KMS-11 (cell line): Measurements from ENCODE around the gene SAXO2.
"Not testable (repeated sequence)": the region's sequence is repeated elsewhere in the genome, so short reads cannot be mapped to it uniquely, and the experiment has no call there.

Source experiments
- H2AFZ ChIP-seq: fragments of 200-600 bp; sonication (generic); 2 replicates; pipeline ENCODE4 v1.6.1; 2016; ENCODE audit warnings: antibody characterized with exemption, mixed run types, low read depth
- H3K27ac ChIP-seq: fragments of 200-600 bp; sonication (generic); 2 replicates; pipeline ENCODE4 v1.6.1; 2016; ENCODE audit warnings: mild to moderate bottlenecking, mixed run types
- H3K27me3 ChIP-seq: fragments of 200-600 bp; sonication (generic); 2 replicates; pipeline ENCODE4 v1.6.1; 2017; ENCODE audit warnings: mild to moderate bottlenecking, low read depth, mixed run types, moderate library complexity; ENCODE audit not compliant: insufficient read depth
- H3K36me3 ChIP-seq: fragments of 200-600 bp; sonication (generic); 2 replicates; pipeline ENCODE4 v1.6.1; 2017; ENCODE audit warnings: mild to moderate bottlenecking, mixed run types; ENCODE audit not compliant: insufficient read depth
- H3K4me1 ChIP-seq: fragments of 200-600 bp; sonication (generic); 2 replicates; pipeline ENCODE4 v1.6.1; 2016; ENCODE audit warnings: mild to moderate bottlenecking, low read depth, mixed run types; ENCODE audit not compliant: poor library complexity, severe bottlenecking
- H3K4me2 ChIP-seq: fragments of 200-600 bp; sonication (generic); 2 replicates; pipeline ENCODE4 v1.7.0; 2016; ENCODE audit warnings: mild to moderate bottlenecking, mixed run types
- H3K4me3 ChIP-seq: fragments of 200-600 bp; sonication (generic); IDR thresholded peaks from 2 replicates; pipeline ENCODE4 v1.6.1; 2017; ENCODE audit warnings: low read depth, low read length, mixed read lengths; ENCODE audit not compliant: insufficient read depth
- H3K79me2 ChIP-seq: fragments of 200-600 bp; sonication (generic); 2 replicates; pipeline ENCODE4 v1.6.1; 2016; ENCODE audit warnings: low read depth, mixed run types; ENCODE audit not compliant: insufficient read depth
- H3K9ac ChIP-seq: fragments of 200-600 bp; sonication (generic); 2 replicates; pipeline ENCODE4 v1.6.1; 2016; ENCODE audit warnings: mild to moderate bottlenecking, mixed run types
- H4K20me1 ChIP-seq: fragments of 200-600 bp; sonication (generic); 2 replicates; pipeline ENCODE4 v1.6.1; 2016; ENCODE audit warnings: mild to moderate bottlenecking, mixed run types; ENCODE audit not compliant: insufficient read depth
- TF ChIP-seq, protein P1 (sequence below): fragments of 200-600 bp; sonication (generic); conservative IDR thresholded peaks from 2 replicates; pipeline ENCODE4 v1.6.1; 2017; ENCODE audit warnings: low read depth, mild to moderate bottlenecking, antibody characterized with exemption, low read length, moderate library complexity, mixed read lengths

SAXO2 gene

GRCh38 chr15:82312586-82313349, 50.1 kb downstream of the SAXO2 start:
- TF ChIP-seq, protein P1, sequence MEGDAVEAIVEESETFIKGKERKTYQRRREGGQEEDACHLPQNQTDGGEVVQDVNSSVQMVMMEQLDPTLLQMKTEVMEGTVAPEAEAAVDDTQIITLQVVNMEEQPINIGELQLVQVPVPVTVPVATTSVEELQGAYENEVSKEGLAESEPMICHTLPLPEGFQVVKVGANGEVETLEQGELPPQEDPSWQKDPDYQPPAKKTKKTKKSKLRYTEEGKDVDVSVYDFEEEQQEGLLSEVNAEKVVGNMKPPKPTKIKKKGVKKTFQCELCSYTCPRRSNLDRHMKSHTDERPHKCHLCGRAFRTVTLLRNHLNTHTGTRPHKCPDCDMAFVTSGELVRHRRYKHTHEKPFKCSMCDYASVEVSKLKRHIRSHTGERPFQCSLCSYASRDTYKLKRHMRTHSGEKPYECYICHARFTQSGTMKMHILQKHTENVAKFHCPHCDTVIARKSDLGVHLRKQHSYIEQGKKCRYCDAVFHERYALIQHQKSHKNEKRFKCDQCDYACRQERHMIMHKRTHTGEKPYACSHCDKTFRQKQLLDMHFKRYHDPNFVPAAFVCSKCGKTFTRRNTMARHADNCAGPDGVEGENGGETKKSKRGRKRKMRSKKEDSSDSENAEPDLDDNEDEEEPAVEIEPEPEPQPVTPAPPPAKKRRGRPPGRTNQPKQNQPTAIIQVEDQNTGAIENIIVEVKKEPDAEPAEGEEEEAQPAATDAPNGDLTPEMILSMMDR: no peak
- Histone ChIP-seq H3K4me1 (no peaks in the 10 kb centered on the region), H3K36me3 (no peaks in the 10 kb centered on the region), H2AFZ (no peak overlapping the region), H3K4me2 (no peak overlapping the region), H3K9ac (no peak overlapping the region), H3K27me3 (no peaks in the 10 kb centered on the region), H3K4me3 (no peak overlapping the region), H3K27ac (no peak overlapping the region), H3K79me2 (no peaks in the 10 kb centered on the region), H4K20me1 (no peaks in the 10 kb centered on the region)

GRCh38 chr15:82313446-82313845, 50.8 kb downstream of the SAXO2 start:
- no peak overlapping the region for H3K27ac ChIP-seq
- H3K36me3 ChIP-seq: no peaks in the 10 kb centered on the region
- no peaks in the 10 kb centered on the region for H3K27me3 ChIP-seq
- no peak overlapping the region for H2AFZ ChIP-seq
- H3K79me2 ChIP-seq: no peaks in the 10 kb centered on the region
- H3K4me2 ChIP-seq: no peak overlapping the region
- no peak overlapping the region for H3K9ac ChIP-seq
- no peaks in the 10 kb centered on the region for H3K4me1 ChIP-seq
- no peak overlapping the region for H3K4me3 ChIP-seq
- no peaks in the 10 kb centered on the region for H4K20me1 ChIP-seq
- TF ChIP-seq, protein P1: no peak

DNA sequence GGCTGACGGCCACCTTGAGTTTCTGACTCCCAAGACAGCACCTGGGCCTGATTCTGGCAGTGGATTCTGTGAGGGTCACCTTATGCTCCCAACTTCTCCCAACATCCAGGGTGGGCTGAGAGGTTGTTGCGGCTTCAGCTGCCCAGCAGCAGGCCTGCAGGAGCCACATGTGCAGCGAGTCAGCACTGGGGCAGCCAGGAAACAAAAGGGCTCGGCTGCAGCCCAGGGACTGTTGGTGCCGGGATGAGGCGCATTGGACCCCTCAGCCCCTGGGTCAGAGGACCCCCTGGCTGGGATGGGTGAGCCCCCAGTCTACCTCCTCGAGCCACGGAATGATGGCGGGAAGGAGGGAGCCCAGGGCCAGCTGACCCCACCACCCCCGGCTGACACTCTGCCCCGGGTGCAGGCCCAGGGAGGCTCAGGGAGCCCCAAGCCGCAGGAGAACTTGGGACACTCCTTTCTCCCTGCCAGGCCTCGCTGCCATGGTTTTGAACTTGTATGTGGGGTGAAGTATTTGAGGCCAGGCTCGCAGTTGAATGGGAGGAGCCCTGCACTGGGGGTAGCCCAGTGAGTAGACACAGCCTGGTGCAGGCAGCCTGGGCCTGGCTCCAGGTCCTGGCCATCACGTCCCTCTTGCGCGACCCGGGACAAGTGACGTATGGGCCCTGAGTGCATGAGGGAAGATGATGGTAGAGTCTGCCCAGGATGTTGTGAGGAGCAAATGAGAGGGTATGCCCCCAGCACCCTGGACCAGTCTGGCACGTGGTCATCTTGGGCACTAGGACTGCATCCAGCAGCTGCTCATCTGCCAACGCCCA, 51.5 kb downstream of the SAXO2 start:
- not testable (repeated sequence) for H3K4me1 ChIP-seq, H2AFZ ChIP-seq, H3K9ac ChIP-seq, H3K36me3 ChIP-seq, H3K27me3 ChIP-seq, H3K27ac ChIP-seq, H3K79me2 ChIP-seq, H3K4me2 ChIP-seq, H4K20me1 ChIP-seq, H3K4me3 ChIP-seq

DNA sequence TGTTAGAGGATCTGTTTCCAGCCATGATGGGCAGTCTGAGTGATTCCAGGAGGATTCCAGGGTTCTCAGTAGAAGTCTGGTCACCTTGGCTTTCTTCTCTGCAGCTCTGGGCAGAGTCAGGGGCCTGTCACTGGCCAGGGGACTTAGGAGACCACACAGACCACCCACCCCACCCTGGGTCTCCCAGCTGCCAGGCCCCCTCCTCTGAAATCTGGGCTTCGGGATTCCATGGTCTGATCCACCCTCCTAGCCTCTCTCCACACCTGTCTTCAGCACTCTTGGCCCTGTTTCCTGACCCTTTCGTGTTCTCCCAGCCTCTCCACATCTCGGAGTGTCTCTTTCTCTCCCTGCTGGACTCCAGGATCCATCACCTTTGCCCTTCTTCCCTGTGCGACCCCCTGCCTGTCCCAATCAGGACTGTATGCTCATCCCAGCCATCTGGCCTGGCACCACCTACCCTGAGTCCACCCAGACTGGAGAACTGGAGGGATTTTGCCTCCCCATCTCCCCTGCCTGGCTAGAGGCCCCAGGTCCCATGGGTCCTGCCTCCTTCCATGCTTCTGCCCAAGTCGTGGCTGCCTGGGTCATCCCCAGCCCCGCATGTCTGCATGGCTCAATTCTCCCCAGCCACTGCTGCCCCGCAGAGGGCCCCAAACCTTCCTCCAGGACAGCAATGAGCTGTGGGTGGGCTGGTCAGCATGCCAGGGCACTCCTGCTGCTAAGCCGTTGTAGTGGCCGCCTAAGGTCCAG, 52.3 kb downstream of the SAXO2 start:
- Histone ChIP-seq H3K9ac (no peak overlapping the region), H3K36me3 (no peaks in the 10 kb centered on the region), H3K27me3 (no peaks in the 10 kb centered on the region), H3K27ac (no peak overlapping the region), H3K4me3 (no peak overlapping the region), H4K20me1 (no peaks in the 10 kb centered on the region), H2AFZ (no peak overlapping the region), H3K79me2 (no peaks in the 10 kb centered on the region), H3K4me2 (no peak overlapping the region), H3K4me1 (no peaks in the 10 kb centered on the region)
- TF ChIP-seq, protein P1: no peak
